ENCODE results near the gene PRG3. TPM values are rescaled to one million over a fixed set of nuclear protein-coding genes. Genes with fewer than 3 reads are reported as not detected.
A peak's percentile ranks its signal among the peaks of the same experiment; 100 is the strongest.

PRG3 gene
- total RNA-seq, 2 experiments from 2014 or later = not detected

DNA sequence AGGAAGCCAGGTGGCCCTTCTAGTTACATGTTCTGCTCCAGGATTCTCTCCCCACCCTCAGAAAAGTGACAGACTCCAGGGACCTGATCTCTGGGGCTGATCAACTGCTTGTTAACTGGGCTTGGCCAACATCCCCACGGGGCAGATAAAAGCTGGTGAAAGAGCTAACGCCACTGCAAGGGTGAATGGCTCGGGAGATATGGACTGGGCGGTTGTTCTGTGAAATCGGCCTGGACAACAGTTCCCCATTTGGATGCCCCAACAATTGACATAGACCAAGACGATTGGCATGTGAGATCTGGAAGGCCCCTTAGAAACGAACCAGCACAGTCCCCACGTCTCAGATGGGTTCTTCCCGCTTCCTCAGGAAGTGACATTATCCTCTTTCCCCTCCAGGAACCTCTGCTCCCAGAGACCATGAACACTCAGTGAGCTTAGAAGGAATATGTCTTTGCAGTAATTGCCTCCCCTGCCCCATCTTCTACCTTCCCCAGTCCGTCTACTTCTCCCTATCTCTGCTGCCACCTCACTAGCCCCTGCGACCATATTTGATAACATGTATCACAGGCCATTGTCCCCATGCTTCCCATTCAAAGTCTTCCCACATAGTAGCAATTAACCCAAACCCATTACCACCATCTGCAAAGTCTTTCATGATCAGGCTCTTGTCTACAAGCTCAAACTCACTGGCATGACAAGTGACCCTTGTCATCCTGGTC is 15.1 kb upstream of the PRG3 start:
- H3K36me3 Mint-ChIP-seq (ENCODE audit: low read depth) = no peaks in the 10 kb centered on the region
- intact Hi-C loops (cut with micrococcal nuclease) = no loop called here
- CTCF ChIA-PET = no interaction called here
- H3K4me3 Mint-ChIP-seq = no peak overlapping the region
- no peaks in the 10 kb centered on the region for H3K9me3 Mint-ChIP-seq
- no peaks in the 10 kb centered on the region for H3K27me3 Mint-ChIP-seq (ENCODE audit: low read depth)
- no peak overlapping the region for H3K27ac Mint-ChIP-seq
- DNase-seq = no peak
- H3K4me1 Mint-ChIP-seq (ENCODE audit: low read depth) = no peaks in the 10 kb centered on the region

GRCh38 chr11:57394203-57394965 is 13.4 kb upstream of the PRG3 start:
- Mint-ChIP-seq H3K27me3 (ENCODE audit: low read depth) (no peaks in the 10 kb centered on the region), H3K36me3 (ENCODE audit: low read depth) (no peaks in the 10 kb centered on the region), H3K9me3 (no peaks in the 10 kb centered on the region), H3K4me3 (no peak overlapping the region), H3K4me1 (ENCODE audit: low read depth) (no peaks in the 10 kb centered on the region), H3K27ac (no peak overlapping the region)
- intact Hi-C loops (cut with micrococcal nuclease) = no loop called here
- CTCF ChIA-PET = interaction anchor here (0.9 to 1.0 kb wide), 2 partner anchors 12 to 51 kb away, joined by 3 read pairs; no protein-coding TSS in a partner anchor
- no peak for DNase-seq

GRCh38 chr11:57392763-57393105 is 11.8 kb upstream of the PRG3 start:
- intact Hi-C loops (cut with micrococcal nuclease) = no loop called here
- H3K27ac Mint-ChIP-seq = no peak overlapping the region

DNA sequence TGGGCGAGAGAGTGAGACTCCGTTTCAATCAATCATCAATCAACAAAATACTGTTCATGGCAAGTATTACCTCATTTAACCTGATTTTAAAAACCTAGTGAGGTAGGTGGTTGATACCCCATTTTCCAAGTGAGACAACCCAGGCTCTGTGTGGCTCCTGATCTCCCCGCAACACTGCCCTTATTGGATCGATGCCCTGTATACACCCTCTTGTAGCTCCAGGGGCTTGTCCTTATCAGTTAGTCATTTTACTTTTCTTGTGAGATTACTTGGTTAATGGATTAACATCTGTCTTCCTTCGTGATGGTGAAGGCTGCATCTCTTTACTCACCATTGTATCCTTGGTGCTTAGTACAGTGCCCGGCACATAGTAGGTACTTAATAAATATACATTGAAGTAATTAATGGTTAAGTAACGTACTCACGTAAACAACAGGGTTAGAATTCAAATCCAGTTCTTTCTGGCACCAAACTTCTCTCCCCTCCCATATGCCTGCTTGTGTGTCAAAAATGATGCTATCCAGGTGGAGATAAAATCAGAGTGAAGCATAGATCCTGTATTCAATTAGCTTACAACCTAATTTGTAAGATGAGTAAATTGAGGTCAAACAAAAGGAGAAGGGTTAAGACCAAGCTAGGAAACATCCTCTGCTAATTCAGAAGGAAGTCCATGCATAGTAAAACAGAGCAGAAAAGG is 11.3 kb upstream of the PRG3 start:
- no peak for DNase-seq
- no peaks in the 10 kb centered on the region for H3K9me3 Mint-ChIP-seq
- no peak overlapping the region for H3K4me3 Mint-ChIP-seq
- H3K27ac Mint-ChIP-seq = no peak overlapping the region
- no peaks in the 10 kb centered on the region for H3K27me3 Mint-ChIP-seq (ENCODE audit: low read depth)
- no peaks in the 10 kb centered on the region for H3K4me1 Mint-ChIP-seq (ENCODE audit: low read depth)
- intact Hi-C loops (cut with micrococcal nuclease) = no loop called here
- CTCF ChIA-PET = interaction anchor here (0.7 to 0.9 kb wide), 2 partner anchors 102 to 142 kb away, joined by 3 read pairs; no protein-coding TSS in a partner anchor
- H3K36me3 Mint-ChIP-seq (ENCODE audit: low read depth) = peaks cover 2% of the 10 kb centered on the region

More at GRCh38 chr11:57392763-57393105, 11.8 kb upstream of the PRG3 start:
- no peaks in the 10 kb centered on the region for H3K4me1 Mint-ChIP-seq (ENCODE audit: low read depth)
- no peak overlapping the region for H3K4me3 Mint-ChIP-seq
- H3K27me3 Mint-ChIP-seq (ENCODE audit: low read depth) = no peaks in the 10 kb centered on the region
- peaks cover 2% of the 10 kb centered on the region for H3K36me3 Mint-ChIP-seq (ENCODE audit: low read depth)
- CTCF ChIA-PET = interaction anchor here (0.6 to 0.9 kb wide), 3 partner anchors 43 to 142 kb away, joined by 3 read pairs; no protein-coding TSS in a partner anchor
- H3K9me3 Mint-ChIP-seq = no peaks in the 10 kb centered on the region
- no peak for DNase-seq

DNA sequence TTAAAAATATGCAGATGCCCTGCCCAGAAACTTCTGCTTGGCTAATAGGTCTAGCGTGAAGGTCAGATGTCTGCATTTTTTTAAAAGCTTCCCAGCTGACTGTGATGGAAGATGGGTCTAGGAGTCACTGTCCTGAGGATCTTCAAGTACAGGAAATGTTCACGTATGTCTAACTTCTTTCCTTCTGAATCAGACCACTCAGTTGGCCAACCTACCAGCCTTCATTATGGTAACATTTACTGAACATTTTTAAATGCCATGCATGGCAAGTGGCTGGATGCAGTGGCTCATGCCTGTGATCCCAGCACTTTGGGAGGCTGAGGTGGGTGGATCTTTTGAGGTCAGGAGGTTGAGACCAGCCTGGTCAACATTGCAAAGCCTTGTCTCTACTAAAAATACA is 10.6 kb upstream of the PRG3 start:
- Mint-ChIP-seq H3K4me3 (no peak overlapping the region), H3K9me3 (no peaks in the 10 kb centered on the region), H3K27me3 (ENCODE audit: low read depth) (no peaks in the 10 kb centered on the region), H3K27ac (no peak overlapping the region), H3K36me3 (ENCODE audit: low read depth) (peaks cover 2% of the 10 kb centered on the region), H3K4me1 (ENCODE audit: low read depth) (no peaks in the 10 kb centered on the region)
- CTCF ChIA-PET = no interaction called here
- DNase-seq = no peak
- intact Hi-C loops (cut with micrococcal nuclease) = no loop called here

GRCh38 chr11:57391111-57391510 is 10.2 kb upstream of the PRG3 start:
- no peak overlapping the region for H3K4me3 Mint-ChIP-seq
- CTCF ChIA-PET = no interaction called here
- DNase-seq = no peak
- H3K36me3 Mint-ChIP-seq (ENCODE audit: low read depth) = peaks cover 2% of the 10 kb centered on the region
- intact Hi-C loops (cut with micrococcal nuclease) = no loop called here
- no peak overlapping the region for H3K27ac Mint-ChIP-seq
- no peaks in the 10 kb centered on the region for H3K27me3 Mint-ChIP-seq (ENCODE audit: low read depth)
- H3K4me1 Mint-ChIP-seq (ENCODE audit: low read depth) = no peaks in the 10 kb centered on the region
- no peaks in the 10 kb centered on the region for H3K9me3 Mint-ChIP-seq

GRCh38 chr11:57390535-57390934 is 9.6 kb upstream of the PRG3 start, which contains the start of gene PRG2:
TSS of gene PRG2 (minus strand) at chr11:57390650. CDS start at chr11:57389944, 706 bp downstream.
- H3K27me3 Mint-ChIP-seq (ENCODE audit: low read depth) = no peaks in the 10 kb centered on the region
- intact Hi-C loops (cut with micrococcal nuclease) = no loop called here
- H3K4me1 Mint-ChIP-seq (ENCODE audit: low read depth) = no peaks in the 10 kb centered on the region
- H3K27ac Mint-ChIP-seq = no peak within 1 kb of the TSS
- CTCF ChIA-PET = no interaction called here
- H3K9me3 Mint-ChIP-seq = no peaks in the 10 kb centered on the region
- DNase-seq = no peak
- no peak within 1 kb of the TSS for H3K4me3 Mint-ChIP-seq
- H3K36me3 Mint-ChIP-seq (ENCODE audit: low read depth) = peaks cover 2% of the 10 kb centered on the region

DNA sequence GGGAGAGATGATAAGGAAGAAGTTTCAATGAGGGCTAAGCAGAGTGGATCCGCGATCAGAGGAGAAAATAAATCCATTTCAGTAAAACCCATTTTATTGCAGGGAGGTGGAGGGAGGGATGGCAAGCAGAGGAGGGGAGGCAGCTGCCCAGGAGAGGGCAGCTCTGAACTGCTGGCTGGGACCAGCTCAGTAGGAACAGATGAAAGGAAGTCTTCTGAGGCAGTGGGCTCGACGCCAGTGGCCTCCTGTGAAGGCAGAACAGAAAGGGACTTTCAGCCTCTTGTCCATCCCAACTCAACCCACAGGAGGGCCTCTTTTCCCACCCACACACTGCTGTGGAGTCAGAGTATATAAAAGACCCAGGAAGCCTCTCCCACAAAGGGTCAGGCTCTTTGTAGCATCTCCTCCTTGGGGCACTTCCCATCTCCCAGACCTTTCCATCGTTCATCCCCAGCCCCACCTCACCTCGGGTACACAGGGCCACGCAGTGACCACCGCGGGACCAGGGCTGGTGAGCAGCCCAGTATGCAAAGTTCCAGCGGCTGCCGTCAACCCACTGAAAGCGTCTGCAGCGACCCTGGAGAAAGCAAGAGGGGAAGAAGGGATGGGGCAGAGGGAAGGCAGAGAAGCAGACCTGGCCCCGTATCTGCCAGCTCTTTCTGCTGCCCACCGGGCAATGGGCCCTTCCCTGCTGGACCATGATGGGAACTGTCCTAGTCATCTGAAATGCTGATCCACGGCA is 6.5 kb upstream of the PRG3 start:
- DNase-seq = no peak
- no peaks in the 10 kb centered on the region for H3K4me1 Mint-ChIP-seq (ENCODE audit: low read depth)
- intact Hi-C loops (cut with micrococcal nuclease) = no loop called here
- no peak overlapping the region for H3K27ac Mint-ChIP-seq
- CTCF ChIA-PET = no interaction called here
- no peaks in the 10 kb centered on the region for H3K27me3 Mint-ChIP-seq (ENCODE audit: low read depth)
- peaks cover 2% of the 10 kb centered on the region for H3K36me3 Mint-ChIP-seq (ENCODE audit: low read depth)
- H3K4me3 Mint-ChIP-seq = no peak overlapping the region
- no peaks in the 10 kb centered on the region for H3K9me3 Mint-ChIP-seq

- DNase-seq = no peak
- Mint-ChIP-seq H3K4me1 (ENCODE audit: low read depth) (no peaks in the 10 kb centered on the region), H3K27ac (no peak overlapping the region), H3K9me3 (no peaks in the 10 kb centered on the region), H3K27me3 (ENCODE audit: low read depth) (no peaks in the 10 kb centered on the region), H3K36me3 (ENCODE audit: low read depth) (peaks cover 2% of the 10 kb centered on the region), H3K4me3 (no peak overlapping the region)
- CTCF ChIA-PET = no interaction called here
- intact Hi-C loops (cut with micrococcal nuclease) = no loop called here
Measured at GRCh38 chr11:57386178-57386940, 5.4 kb upstream of the PRG3 start.

GRCh38 chr11:57379732-57380131 is 1.2 kb downstream of the PRG3 start:
- Mint-ChIP-seq H3K27ac (no peak overlapping the region), H3K36me3 (ENCODE audit: low read depth) (no peaks in the 10 kb centered on the region), H3K9me3 (no peaks in the 10 kb centered on the region), H3K27me3 (ENCODE audit: low read depth) (peaks cover 11% of the 10 kb centered on the region), H3K4me1 (ENCODE audit: low read depth) (no peaks in the 10 kb centered on the region), H3K4me3 (no peak overlapping the region)
- peak; percentile 16 for DNase-seq
- CTCF ChIA-PET = no interaction called here
- intact Hi-C loops (cut with micrococcal nuclease) = no loop called here

GRCh38 chr11:57378186-57378585 is 2.8 kb downstream of the PRG3 start:
- Mint-ChIP-seq H3K27me3 (ENCODE audit: low read depth) (peaks cover 11% of the 10 kb centered on the region), H3K4me1 (ENCODE audit: low read depth) (no peaks in the 10 kb centered on the region), H3K9me3 (no peaks in the 10 kb centered on the region), H3K27ac (no peak overlapping the region), H3K4me3 (no peak overlapping the region), H3K36me3 (ENCODE audit: low read depth) (no peaks in the 10 kb centered on the region)
- DNase-seq = no peak
- intact Hi-C loops (cut with micrococcal nuclease) = no loop called here
- CTCF ChIA-PET = interaction anchor here (0.9 to 1.5 kb wide), 3 partner anchors 16 to 82 kb away, joined by 3 read pairs; partner anchors contain the start of gene RTN4RL2
